ENCODE data around the gene PIK3AP1. TPM values are rescaled to one million over a fixed set of nuclear protein-coding genes. Genes with fewer than 3 reads are reported as not detected.

Gene PIK3AP1
- total RNA-seq, 1 donor from 2014 or later = 5.9 TPM

- TF ChIP-seq POLR2AphosphoS5 (IDR thresholded peaks at IDR 0.05; ENCODE audit: insufficient read depth in 1 of 2, low read depth in 1 of 2) = no peak
- TF ChIP-seq CTCF (IDR thresholded peaks at IDR 0.05) = no peak
- TF ChIP-seq POLR2A (IDR thresholded peaks at IDR 0.05) = no peak
- H3K4me3 ChIP-seq = no peak overlapping the region
- no peak for DNase-seq (ENCODE audit: extremely low spot score in 2 of 2)
- intact Hi-C loops (cut with DNase I) = no loop called here
- H3K9me3 ChIP-seq = no peaks in the 10 kb centered on the region
- H3K36me3 ChIP-seq = no peaks in the 10 kb centered on the region
- no peaks in the 10 kb centered on the region for H3K4me1 ChIP-seq
- H3K27ac ChIP-seq = no peak overlapping the region
- H3K27me3 ChIP-seq = no peaks in the 10 kb centered on the region
Observed at GRCh38 chr10:96645191-96645721, 75.1 kb downstream of the PIK3AP1 start.

- no peak overlapping the region for H3K4me3 ChIP-seq
- H3K27me3 ChIP-seq = no peaks in the 10 kb centered on the region
- H3K27ac ChIP-seq = no peak overlapping the region
- intact Hi-C loops (cut with DNase I) = no loop called here
- H3K4me1 ChIP-seq = no peaks in the 10 kb centered on the region
- H3K9me3 ChIP-seq = no peaks in the 10 kb centered on the region
- DNase-seq (ENCODE audit: extremely low spot score in 2 of 2) = no peak
- H3K36me3 ChIP-seq = no peaks in the 10 kb centered on the region
- no peak for TF ChIP-seq POLR2AphosphoS5 (IDR thresholded peaks at IDR 0.05; ENCODE audit: insufficient read depth in 1 of 2, low read depth in 1 of 2)
Observed at GRCh38 chr10:96643920-96644319, 76.4 kb downstream of the PIK3AP1 start.

GRCh38 chr10:96642973-96643372, 77.3 kb downstream of the PIK3AP1 start:
- TF ChIP-seq CTCF (IDR thresholded peaks at IDR 0.05) (no peak), POLR2AphosphoS5 (IDR thresholded peaks at IDR 0.05; ENCODE audit: insufficient read depth in 1 of 2, low read depth in 1 of 2) (no peak), POLR2A (IDR thresholded peaks at IDR 0.05) (no peak)
- intact Hi-C loops (cut with DNase I) = no loop called here
- Histone ChIP-seq H3K4me1 (no peaks in the 10 kb centered on the region), H3K4me3 (no peak overlapping the region), H3K27ac (no peak overlapping the region), H3K36me3 (no peaks in the 10 kb centered on the region), H3K9me3 (no peaks in the 10 kb centered on the region), H3K27me3 (no peaks in the 10 kb centered on the region)
- DNase-seq (ENCODE audit: extremely low spot score in 2 of 2) = no peak

GRCh38 chr10:96642530-96642929, 77.8 kb downstream of the PIK3AP1 start:
- no peaks in the 10 kb centered on the region for H3K4me1 ChIP-seq
- TF ChIP-seq POLR2AphosphoS5 (IDR thresholded peaks at IDR 0.05; ENCODE audit: insufficient read depth in 1 of 2, low read depth in 1 of 2) (no peak), POLR2A (IDR thresholded peaks at IDR 0.05) (no peak), CTCF (IDR thresholded peaks at IDR 0.05) (no peak)
- H3K9me3 ChIP-seq = no peaks in the 10 kb centered on the region
- no peak overlapping the region for H3K27ac ChIP-seq
- no peaks in the 10 kb centered on the region for H3K27me3 ChIP-seq
- H3K4me3 ChIP-seq = no peak overlapping the region
- no peak for DNase-seq (ENCODE audit: extremely low spot score in 2 of 2)
- intact Hi-C loops (cut with DNase I) = no loop called here
- no peaks in the 10 kb centered on the region for H3K36me3 ChIP-seq

- Histone ChIP-seq H3K27me3 (no peaks in the 10 kb centered on the region), H3K9me3 (no peaks in the 10 kb centered on the region), H3K4me3 (no peak overlapping the region), H3K36me3 (no peaks in the 10 kb centered on the region), H3K27ac (no peak overlapping the region), H3K4me1 (no peaks in the 10 kb centered on the region)
- intact Hi-C loops (cut with DNase I) = no loop called here
- TF ChIP-seq CTCF (IDR thresholded peaks at IDR 0.05) (no peak), POLR2A (IDR thresholded peaks at IDR 0.05) (no peak), POLR2AphosphoS5 (IDR thresholded peaks at IDR 0.05; ENCODE audit: insufficient read depth in 1 of 2, low read depth in 1 of 2) (no peak)
- DNase-seq (ENCODE audit: extremely low spot score in 2 of 2) = no peak
Observed at GRCh38 chr10:96641396-96642295, 78.7 kb downstream of the PIK3AP1 start.
